Spleen (tissue), 11 donors: Measurements from ENCODE around the gene NXN. TPM values are rescaled to one million over a fixed set of nuclear protein-coding genes. Genes with fewer than 3 reads are reported as not detected.

Experiments used
- DNase-seq: peaks from one replicate; pipeline ENCODE4 v3.0.0-alpha.2; 2020
- H3K27ac ChIP-seq, 8 donors: fragments of 200-600 bp; sonication (generic) in 7 of 8; 1 replicate in 4 of 8; 2 replicates in 4 of 8; pipeline versions ENCODE4 v1.5.0 to v1.8.0; 2016 to 2021; ENCODE audit warnings: inconsistent platforms in 4 of 8, mild to moderate bottlenecking in 4 of 8, moderate library complexity in 1 of 8
- H3K27me3 ChIP-seq, 7 donors: fragments of 200-600 bp; sonication (generic) in 6 of 7; replicated peaks in 1 of 7; 1 replicate in 4 of 7; 2 replicates in 3 of 7; pipeline versions ENCODE4 v1.5.0 to v1.8.0; 2016 to 2021; ENCODE audit warnings: inconsistent platforms in 3 of 7, mild to moderate bottlenecking in 1 of 7
- H3K36me3 ChIP-seq, 6 donors: fragments of 200-600 bp; sonication (generic) in 5 of 6; 1 replicate in 4 of 6; 2 replicates in 2 of 6; pipeline versions ENCODE4 v1.5.0 to v1.8.0; 2016 to 2021; ENCODE audit warnings: inconsistent platforms in 2 of 6
- H3K4me1 ChIP-seq, 6 donors: fragments of 200-600 bp; sonication (generic) in 5 of 6; 1 replicate in 3 of 6; 2 replicates in 3 of 6; pipeline versions ENCODE4 v1.5.0 to v1.8.0; 2016 to 2021; ENCODE audit warnings: inconsistent platforms in 3 of 6
- H3K4me3 ChIP-seq, 8 donors: fragments of 200-600 bp; sonication (generic) in 7 of 8; 1 replicate in 4 of 8; 2 replicates in 4 of 8; pipeline versions ENCODE4 v1.5.0 to v1.8.0; 2016 to 2021; ENCODE audit warnings: inconsistent platforms in 4 of 8, mild to moderate bottlenecking in 4 of 8, moderate library complexity in 2 of 8
- H3K9me3 ChIP-seq, 8 donors: fragments of 200-600 bp; sonication (generic) in 7 of 8; 1 replicate in 4 of 8; 2 replicates in 4 of 8; pipeline versions ENCODE4 v1.5.0 to v1.8.0; 2016 to 2021; ENCODE audit warnings: inconsistent platforms in 4 of 8
- CTCF ChIP-seq, 11 experiments: fragments of 200-600 bp in 7 of 11; fragments of 450-650 bp in 4 of 11; sonication (generic) in 4 of 11; IDR thresholded peaks in 8 of 11; conservative IDR thresholded peaks in 3 of 11; 1 replicate in 7 of 11; 2 replicates in 4 of 11; pipeline versions ENCODE4 v1.4.0 to v1.8.0; 2016 to 2021; ENCODE audit warnings: antibody characterized with exemption in 11 of 11, inconsistent platforms in 4 of 11, mild to moderate bottlenecking in 1 of 11
- POLR2A ChIP-seq, 3 donors: fragments of 450-650 bp; IDR thresholded peaks; one replicate each; pipeline ENCODE4 v1.5.1; 2017; ENCODE audit warnings: antibody characterized with exemption in 3 of 3, mild to moderate bottlenecking in 1 of 3
- POLR2AphosphoS5 ChIP-seq, 3 donors: sonication (generic); formaldehyde crosslinking; IDR thresholded peaks; one replicate each; pipeline ENCODE4 v1.5.1; 2017; ENCODE audit warnings: antibody characterized with exemption in 3 of 3
- WGBS, 5 donors: extraction: QIAGEN DNeasy Blood & Tissue Kit in 3 of 5; methylation state at CpG; one replicate each; pipeline versions ENCODE4 v1.1.5 to v1.1.7; 2013 to 2018; 5-methylcytosine and 5-hydroxymethylcytosine counted together
- intact Hi-C: fragments of 100-400 bp; cut with DNase I; formaldehyde crosslinking; loops from one replicate; pipeline ENCODE4 v1.15.0; 2023; ENCODE audit warnings: low total_unique reads
- polyA plus RNA-seq, 3 donors: library from polyadenylated mRNA; stranded (reverse); fragments of 200-250 nt; gene quantifications; one replicate each; pipeline ENCODE4 v1.2.1, GENCODE V29; 2013
- total RNA-seq, 7 donors: library from RNA; depleted of rRNA in 3 of 7; stranded (reverse); fragments of >200 nt in 3 of 7; fragmentation: NEBNext Ultra II Directional in 4 of 7; extraction: Animal tissue kit (Norgen Biotek cat#: 25700) in 4 of 7; gene quantifications; one replicate each; pipeline versions ENCODE4 v1.1.0 to v1.2.1, GENCODE V29; 2016 to 2021
- donor health status: healthy with polysubstance abuse.
- donor health status: DM: no; HTN: no; CAD: no; lungs with moderate emphysema.
- donor health status: DM: no; HTN: no; CAD: no.
- donor health status: Bipolar disorder and iron deficiency.
- donor health status: healthy.
- donor health status: DM: no; HTN: no; CAD: no.
- donor health status: DM: yes; HTN: yes; CAD: no.

The NXN gene
- total and polyA plus RNA-seq, 10 donors, result 3.9 to 21.4 (median 10.3) TPM

- Histone ChIP-seq H3K36me3 (peaks cover 0 to 23% (median 14%) of the 10 kb centered on the region in 6 donors), H3K27ac (peak overlapping the region; percentile 55 to 91 (median 86)), H3K4me3 (peak overlapping the region; percentile 75 to 97 (median 88)), H3K27me3 (no peaks in the 10 kb centered on the region), H3K9me3 (no peaks in the 10 kb centered on the region), H3K4me1 (peaks cover 11 to 31% (median 24%) of the 10 kb centered on the region in 6 donors)
- 19 to 48% (median 24%) methylated on average over 30 to 43 of the region's 43 CpGs for WGBS, 5 donors
- intact Hi-C loops, result no loop called here
- TF ChIP-seq CTCF (IDR thresholded peaks at IDR 0.05 in 8 of 11, conservative IDR thresholded peaks at IDR 0.05 in 3 of 11), result no peak
- DNase-seq, result peak; percentile 86
These were observed 226.9 kb downstream of the NXN start for GRCh38 chr17:752620-753219.

- peak within 1 kb of the TSS; percentile 55 to 91 (median 86) for H3K27ac ChIP-seq
- DNase-seq, result peak; percentile 99
- 0 to 1% (median 0%) methylated on average over 1 to 87 of the region's 87 CpGs for WGBS, 5 donors
- TF ChIP-seq POLR2AphosphoS5 (IDR thresholded peaks at IDR 0.05) (peak; percentile 93 to 95 (median 94)), CTCF (IDR thresholded peaks at IDR 0.05 in 8 of 11, conservative IDR thresholded peaks at IDR 0.05 in 3 of 11) (peak; percentile 81 to 99 (median 97)), POLR2A (IDR thresholded peaks at IDR 0.05) (peak in 2 of 3 donors; percentile 25 to 39)
- H3K36me3 ChIP-seq, result peaks cover 0 to 23% (median 16%) of the 10 kb centered on the region in 6 donors
- H3K4me3 ChIP-seq, result peak within 1 kb of the TSS; percentile 75 to 97 (median 88)
- intact Hi-C loops, result no loop called here
- peaks cover 11 to 31% (median 24%) of the 10 kb centered on the region in 6 donors for H3K4me1 ChIP-seq
- H3K9me3 ChIP-seq, result no peaks in the 10 kb centered on the region
- H3K27me3 ChIP-seq, result no peaks in the 10 kb centered on the region
These were observed 227.5 kb downstream of the NXN start, which contains the start of gene GEMIN4 for GRCh38 chr17:752002-752619. Gene GEMIN4, minus strand, starts transcription at chr17:752264. Its CDS starts 122 bp downstream, at chr17:752142.

- no peak for DNase-seq
- WGBS, 5 donors, result 1 to 2% (median 1%) methylated on average over 26 to 49 of the region's 49 CpGs
- TF ChIP-seq POLR2A (IDR thresholded peaks at IDR 0.05) (no peak), CTCF (IDR thresholded peaks at IDR 0.05 in 8 of 11, conservative IDR thresholded peaks at IDR 0.05 in 3 of 11) (no peak), POLR2AphosphoS5 (IDR thresholded peaks at IDR 0.05) (no peak)
- Histone ChIP-seq H3K27ac (peak overlapping the region; percentile 55 to 91 (median 86)), H3K27me3 (no peaks in the 10 kb centered on the region), H3K36me3 (peaks cover 0 to 23% (median 17%) of the 10 kb centered on the region in 6 donors), H3K4me3 (peak overlapping the region; percentile 75 to 97 (median 88)), H3K4me1 (peaks cover 11 to 31% (median 24%) of the 10 kb centered on the region in 6 donors), H3K9me3 (no peaks in the 10 kb centered on the region)
- intact Hi-C loops, result no loop called here
These were observed 228.1 kb downstream of the NXN start for GRCh38 chr17:751269-752001.
